Measurements from ENCODE around the gene MAGI2. TPM values are rescaled to one million over a fixed set of nuclear protein-coding genes. Genes with fewer than 3 reads are reported as not detected.

The MAGI2 gene
- total RNA-seq, 1 experiment from 2014 or later, result 14.3 TPM

DNA sequence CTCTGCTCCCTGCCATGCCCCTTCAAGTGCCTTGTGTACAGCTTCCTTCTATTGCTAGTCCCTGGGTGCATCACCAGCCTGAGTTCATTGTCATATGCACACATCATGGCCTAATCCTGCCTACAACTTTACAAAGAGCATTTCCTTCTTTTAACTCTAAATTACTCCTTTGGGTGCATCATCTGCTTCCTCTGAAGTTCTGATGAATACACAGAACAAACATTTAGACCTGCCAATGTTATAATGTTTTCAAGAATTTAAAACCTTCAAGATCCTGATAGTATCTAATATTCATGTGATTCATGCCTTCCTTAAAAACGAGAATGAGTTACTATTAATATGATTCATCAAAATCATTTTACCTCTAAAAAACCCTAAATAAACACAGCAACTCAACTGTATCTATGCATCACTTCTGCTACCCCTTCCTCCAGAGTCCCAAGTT is 357.1 kb downstream of the MAGI2 start:
- Histone ChIP-seq H2BK12ac (ENCODE audit: insufficient read length, low read depth, low read length) (no peak overlapping the region), H3K79me2 (ENCODE audit: insufficient read depth, low read length) (no peaks in the 10 kb centered on the region), H3K4me2 (ENCODE audit: insufficient read depth, insufficient read length, low read length) (no peak overlapping the region), H3T11ph (ENCODE audit: low read length) (no peak overlapping the region), H3K9ac (ENCODE audit: extremely low read depth, insufficient read length, low read length) (no peak overlapping the region), H3K4me1 (ENCODE audit: insufficient read depth, low read length) (no peaks in the 10 kb centered on the region), H2BK20ac (ENCODE audit: low read depth, low read length, poor library complexity, severe bottlenecking) (no peak overlapping the region), H4K20me1 (ENCODE audit: control insufficient read depth, insufficient read depth, insufficient read length) (no peaks in the 10 kb centered on the region), H3K23ac (ENCODE audit: insufficient read length, low read depth, low read length) (no peak overlapping the region), H4K5ac (ENCODE audit: insufficient read length, low read depth, low read length) (no peak overlapping the region), H3K27me3 (ENCODE audit: insufficient read depth, low read length) (no peaks in the 10 kb centered on the region), H4K91ac (ENCODE audit: insufficient read length, low read depth, low read length) (no peak overlapping the region), H4K8ac (replicated peaks; ENCODE audit: insufficient read length, low read depth, low read length) (no peak overlapping the region), H3K18ac (ENCODE audit: insufficient read length, low read depth, low read length) (no peak overlapping the region), H3K27ac (ENCODE audit: insufficient read length, low read depth, low read length) (no peak overlapping the region), H3K14ac (ENCODE audit: insufficient read depth, low read length) (no peak overlapping the region), H2BK120ac (ENCODE audit: low read depth, low read length, poor library complexity, severe bottlenecking) (no peak overlapping the region), H3K56ac (ENCODE audit: insufficient read length, low read depth, low read length) (no peak overlapping the region), H3K23me2 (ENCODE audit: insufficient read length, low read depth, low read length, poor library complexity, severe bottlenecking) (no peaks in the 10 kb centered on the region), H2BK5ac (ENCODE audit: insufficient read length, low read length) (no peak overlapping the region), H2BK15ac (ENCODE audit: low read depth, low read length) (no peak overlapping the region), H3K79me1 (ENCODE audit: insufficient read depth, low read depth, low read length, poor library complexity, severe bottlenecking) (no peaks in the 10 kb centered on the region), H3K9me3 (ENCODE audit: control insufficient read depth, low read depth, low read length) (no peaks in the 10 kb centered on the region), H2AK5ac (ENCODE audit: insufficient read length, low read length) (no peak overlapping the region), H3K4ac (ENCODE audit: low read depth, low read length) (no peak overlapping the region), H2AFZ (ENCODE audit: low read length) (no peak overlapping the region)
- peaks cover 0 to 3% of the 10 kb centered on the region in 2 experiments; a peak in 1 of 5 replicates for H3K9me3 Mint-ChIP-seq
- no peaks in the 10 kb centered on the region for H3K27me3 Mint-ChIP-seq (ENCODE audit: low read depth)
- DNase-seq, result no peak
- H3K4me1 Mint-ChIP-seq, result no peaks in the 10 kb centered on the region
- H3K4me3 Mint-ChIP-seq, result no peak overlapping the region
- no peak overlapping the region for H3K27ac Mint-ChIP-seq
- WGBS (ENCODE audit: extremely low coverage, insufficient read length, low lambda C conversion rate), result no CpG with 5 or more reads among the region's 1 CpG
- TF ChIP-seq, protein P1, sequence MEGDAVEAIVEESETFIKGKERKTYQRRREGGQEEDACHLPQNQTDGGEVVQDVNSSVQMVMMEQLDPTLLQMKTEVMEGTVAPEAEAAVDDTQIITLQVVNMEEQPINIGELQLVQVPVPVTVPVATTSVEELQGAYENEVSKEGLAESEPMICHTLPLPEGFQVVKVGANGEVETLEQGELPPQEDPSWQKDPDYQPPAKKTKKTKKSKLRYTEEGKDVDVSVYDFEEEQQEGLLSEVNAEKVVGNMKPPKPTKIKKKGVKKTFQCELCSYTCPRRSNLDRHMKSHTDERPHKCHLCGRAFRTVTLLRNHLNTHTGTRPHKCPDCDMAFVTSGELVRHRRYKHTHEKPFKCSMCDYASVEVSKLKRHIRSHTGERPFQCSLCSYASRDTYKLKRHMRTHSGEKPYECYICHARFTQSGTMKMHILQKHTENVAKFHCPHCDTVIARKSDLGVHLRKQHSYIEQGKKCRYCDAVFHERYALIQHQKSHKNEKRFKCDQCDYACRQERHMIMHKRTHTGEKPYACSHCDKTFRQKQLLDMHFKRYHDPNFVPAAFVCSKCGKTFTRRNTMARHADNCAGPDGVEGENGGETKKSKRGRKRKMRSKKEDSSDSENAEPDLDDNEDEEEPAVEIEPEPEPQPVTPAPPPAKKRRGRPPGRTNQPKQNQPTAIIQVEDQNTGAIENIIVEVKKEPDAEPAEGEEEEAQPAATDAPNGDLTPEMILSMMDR (conservative IDR thresholded peaks at IDR 0.05), result no peak
- H3K36me3 Mint-ChIP-seq (ENCODE audit: insufficient read depth in 1 of 3, low read depth in 3 of 3), result no peaks in the 10 kb centered on the region
